Suprapubic skin (tissue), 4 donors: ENCODE measurements around the gene NSDHL.

Source experiments
- EP300 ChIP-seq: sonication (generic); formaldehyde crosslinking; IDR thresholded peaks from one replicate; pipeline ENCODE4 v1.6.1; 2017; ENCODE audit warnings: antibody characterized with exemption
- POLR2A ChIP-seq, 2 donors: fragments of 450-650 bp; IDR thresholded peaks; one replicate each; pipeline ENCODE4 v1.6.1; 2017; ENCODE audit warnings: antibody characterized with exemption in 2 of 2, mild to moderate bottlenecking in 2 of 2, moderate library complexity in 2 of 2
- POLR2AphosphoS5 ChIP-seq, 3 donors: sonication (generic); formaldehyde crosslinking; IDR thresholded peaks; one replicate each; pipeline ENCODE4 v1.6.1; 2017; ENCODE audit warnings: antibody characterized with exemption in 3 of 3
- TF ChIP-seq, protein P1 (sequence below), 2 donors: fragments of 200-600 bp in 1 of 2; fragments of 450-650 bp in 1 of 2; sonication (generic) in 1 of 2; IDR thresholded peaks; one replicate each; pipeline ENCODE4 v1.5.1; 2016 to 2019; ENCODE audit warnings: antibody characterized with exemption in 2 of 2, mild to moderate bottlenecking in 1 of 2, moderate library complexity in 1 of 2

DNA sequence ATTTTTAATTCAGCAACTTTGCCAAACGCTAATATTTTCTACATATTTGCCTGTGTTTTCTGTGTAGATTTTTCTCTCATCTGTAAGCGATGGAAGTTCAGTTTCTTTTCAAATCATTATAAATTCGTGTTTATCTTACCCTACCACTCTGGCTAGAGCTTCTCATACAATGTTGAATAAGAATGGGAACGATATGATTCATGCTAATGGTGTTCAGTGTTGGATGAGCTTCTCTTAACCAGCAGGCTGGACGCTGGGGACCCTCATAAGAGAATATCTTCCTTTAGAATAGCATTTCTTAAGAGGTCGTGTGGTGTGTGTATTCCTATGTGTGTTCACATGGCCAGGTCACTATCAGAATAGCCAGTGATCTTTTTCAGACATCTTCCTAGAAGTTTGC is 31.0 kb downstream of the NSDHL start:
- TF ChIP-seq, protein P1, sequence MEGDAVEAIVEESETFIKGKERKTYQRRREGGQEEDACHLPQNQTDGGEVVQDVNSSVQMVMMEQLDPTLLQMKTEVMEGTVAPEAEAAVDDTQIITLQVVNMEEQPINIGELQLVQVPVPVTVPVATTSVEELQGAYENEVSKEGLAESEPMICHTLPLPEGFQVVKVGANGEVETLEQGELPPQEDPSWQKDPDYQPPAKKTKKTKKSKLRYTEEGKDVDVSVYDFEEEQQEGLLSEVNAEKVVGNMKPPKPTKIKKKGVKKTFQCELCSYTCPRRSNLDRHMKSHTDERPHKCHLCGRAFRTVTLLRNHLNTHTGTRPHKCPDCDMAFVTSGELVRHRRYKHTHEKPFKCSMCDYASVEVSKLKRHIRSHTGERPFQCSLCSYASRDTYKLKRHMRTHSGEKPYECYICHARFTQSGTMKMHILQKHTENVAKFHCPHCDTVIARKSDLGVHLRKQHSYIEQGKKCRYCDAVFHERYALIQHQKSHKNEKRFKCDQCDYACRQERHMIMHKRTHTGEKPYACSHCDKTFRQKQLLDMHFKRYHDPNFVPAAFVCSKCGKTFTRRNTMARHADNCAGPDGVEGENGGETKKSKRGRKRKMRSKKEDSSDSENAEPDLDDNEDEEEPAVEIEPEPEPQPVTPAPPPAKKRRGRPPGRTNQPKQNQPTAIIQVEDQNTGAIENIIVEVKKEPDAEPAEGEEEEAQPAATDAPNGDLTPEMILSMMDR (IDR thresholded peaks at IDR 0.05) = no peak
- TF ChIP-seq EP300 (no peak), POLR2A (IDR thresholded peaks at IDR 0.05) (no peak), POLR2AphosphoS5 (IDR thresholded peaks at IDR 0.05) (no peak)
